Parathyroid adenoma (tissue), 2 donors: ENCODE data around the gene PI4K2A.

Source experiments
- H2AFZ ChIP-seq: fragments of 300-600 bp; sonication (generic); one replicate; pipeline ENCODE4 v1.7.0; 2017; ENCODE audit warnings: antibody characterized with exemption, mild to moderate bottlenecking
- H3K27ac ChIP-seq: fragments of 300-600 bp; sonication (generic); one replicate; pipeline ENCODE4 v1.7.0; 2017
- H3K27me3 ChIP-seq: fragments of 300-600 bp; sonication (generic); one replicate; pipeline ENCODE4 v1.7.0; 2017; ENCODE audit warnings: low read length; ENCODE audit not compliant: control insufficient read depth, insufficient read depth
- H3K36me3 ChIP-seq: fragments of 300-600 bp; sonication (generic); one replicate; pipeline ENCODE4 v1.7.0; 2017; ENCODE audit warnings: low read length; ENCODE audit not compliant: control insufficient read depth, insufficient read depth
- H3K4me1 ChIP-seq: fragments of 300-600 bp; sonication (generic); one replicate; pipeline ENCODE4 v1.7.0; 2017; ENCODE audit warnings: control low read depth
- H3K4me2 ChIP-seq: fragments of 300-600 bp; sonication (generic); one replicate; pipeline ENCODE4 v1.7.0; 2017; ENCODE audit warnings: low read length
- H3K4me3 ChIP-seq: fragments of 300-600 bp; sonication (generic); one replicate; pipeline ENCODE4 v1.7.0; 2017; ENCODE audit warnings: low read depth, low read length
- H3K79me2 ChIP-seq: fragments of 300-600 bp; sonication (generic); one replicate; pipeline ENCODE4 v1.7.0; 2017; ENCODE audit warnings: control low read depth
- H3K9ac ChIP-seq: fragments of 300-600 bp; sonication (generic); one replicate; pipeline ENCODE4 v1.7.0; 2017; ENCODE audit warnings: mild to moderate bottlenecking
- H3K9me3 ChIP-seq: fragments of 300-600 bp; sonication (generic); one replicate; pipeline ENCODE4 v1.7.0; 2017; ENCODE audit warnings: low read length; ENCODE audit not compliant: control insufficient read depth
- TF ChIP-seq, protein P1 (sequence below): fragments of 300-600 bp; sonication (generic); IDR thresholded peaks from one replicate; pipeline ENCODE4 v1.7.0; 2017; ENCODE audit warnings: antibody characterized with exemption, mild to moderate bottlenecking
- donor health status: primary hyperparathyroidism.

Gene PI4K2A

DNA sequence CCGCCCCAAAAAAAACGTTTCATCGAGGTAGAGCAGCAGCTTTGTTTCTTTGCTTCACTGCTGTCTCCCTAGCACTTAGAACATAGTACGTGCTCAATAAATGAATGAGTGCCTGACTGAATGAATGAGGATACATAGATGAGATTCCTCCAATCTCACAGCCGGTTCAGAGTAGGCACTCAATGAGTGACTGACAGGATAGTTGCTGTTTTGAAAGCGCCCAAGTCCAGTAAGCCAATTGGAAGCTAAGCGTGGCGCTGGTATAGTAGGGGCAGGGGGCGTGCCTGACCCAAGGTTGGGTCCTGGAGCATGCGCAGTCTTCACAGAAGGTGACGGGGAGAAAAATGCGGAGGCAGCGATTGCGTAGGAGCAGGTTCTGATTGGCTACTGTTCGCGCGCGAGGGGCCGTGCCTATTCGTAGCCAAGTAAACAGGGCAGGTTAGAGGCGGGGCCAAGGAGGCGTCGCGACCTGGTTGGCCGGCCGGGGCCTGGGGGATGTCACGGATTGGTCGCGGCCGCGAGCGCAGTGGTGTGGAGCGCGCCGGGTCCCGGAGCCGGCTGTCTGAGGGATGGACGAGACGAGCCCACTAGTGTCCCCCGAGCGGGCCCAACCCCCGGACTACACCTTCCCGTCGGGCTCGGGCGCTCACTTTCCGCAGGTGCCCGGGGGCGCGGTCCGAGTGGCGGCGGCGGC, at the start of gene PI4K2A:
PI4K2A (plus strand) TSS at position 498 of the 694 bp plus-strand sequence; CDS start at position 570, 72 bp downstream.
- Histone ChIP-seq H3K27ac (peak within 1 kb of the TSS; percentile 64), H3K9me3 (no peaks in the 10 kb centered on the region), H3K4me3 (peak within 1 kb of the TSS; percentile 75), H3K4me2 (peak within 1 kb of the TSS; percentile 86), H3K36me3 (no peaks in the 10 kb centered on the region), H3K4me1 (peaks cover 10% of the 10 kb centered on the region), H2AFZ (peak within 1 kb of the TSS; percentile 72), H3K27me3 (no peaks in the 10 kb centered on the region), H3K9ac (peak within 1 kb of the TSS; percentile 63), H3K79me2 (peaks cover 30% of the 10 kb centered on the region)
- TF ChIP-seq, protein P1, sequence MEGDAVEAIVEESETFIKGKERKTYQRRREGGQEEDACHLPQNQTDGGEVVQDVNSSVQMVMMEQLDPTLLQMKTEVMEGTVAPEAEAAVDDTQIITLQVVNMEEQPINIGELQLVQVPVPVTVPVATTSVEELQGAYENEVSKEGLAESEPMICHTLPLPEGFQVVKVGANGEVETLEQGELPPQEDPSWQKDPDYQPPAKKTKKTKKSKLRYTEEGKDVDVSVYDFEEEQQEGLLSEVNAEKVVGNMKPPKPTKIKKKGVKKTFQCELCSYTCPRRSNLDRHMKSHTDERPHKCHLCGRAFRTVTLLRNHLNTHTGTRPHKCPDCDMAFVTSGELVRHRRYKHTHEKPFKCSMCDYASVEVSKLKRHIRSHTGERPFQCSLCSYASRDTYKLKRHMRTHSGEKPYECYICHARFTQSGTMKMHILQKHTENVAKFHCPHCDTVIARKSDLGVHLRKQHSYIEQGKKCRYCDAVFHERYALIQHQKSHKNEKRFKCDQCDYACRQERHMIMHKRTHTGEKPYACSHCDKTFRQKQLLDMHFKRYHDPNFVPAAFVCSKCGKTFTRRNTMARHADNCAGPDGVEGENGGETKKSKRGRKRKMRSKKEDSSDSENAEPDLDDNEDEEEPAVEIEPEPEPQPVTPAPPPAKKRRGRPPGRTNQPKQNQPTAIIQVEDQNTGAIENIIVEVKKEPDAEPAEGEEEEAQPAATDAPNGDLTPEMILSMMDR, result no peak

DNA sequence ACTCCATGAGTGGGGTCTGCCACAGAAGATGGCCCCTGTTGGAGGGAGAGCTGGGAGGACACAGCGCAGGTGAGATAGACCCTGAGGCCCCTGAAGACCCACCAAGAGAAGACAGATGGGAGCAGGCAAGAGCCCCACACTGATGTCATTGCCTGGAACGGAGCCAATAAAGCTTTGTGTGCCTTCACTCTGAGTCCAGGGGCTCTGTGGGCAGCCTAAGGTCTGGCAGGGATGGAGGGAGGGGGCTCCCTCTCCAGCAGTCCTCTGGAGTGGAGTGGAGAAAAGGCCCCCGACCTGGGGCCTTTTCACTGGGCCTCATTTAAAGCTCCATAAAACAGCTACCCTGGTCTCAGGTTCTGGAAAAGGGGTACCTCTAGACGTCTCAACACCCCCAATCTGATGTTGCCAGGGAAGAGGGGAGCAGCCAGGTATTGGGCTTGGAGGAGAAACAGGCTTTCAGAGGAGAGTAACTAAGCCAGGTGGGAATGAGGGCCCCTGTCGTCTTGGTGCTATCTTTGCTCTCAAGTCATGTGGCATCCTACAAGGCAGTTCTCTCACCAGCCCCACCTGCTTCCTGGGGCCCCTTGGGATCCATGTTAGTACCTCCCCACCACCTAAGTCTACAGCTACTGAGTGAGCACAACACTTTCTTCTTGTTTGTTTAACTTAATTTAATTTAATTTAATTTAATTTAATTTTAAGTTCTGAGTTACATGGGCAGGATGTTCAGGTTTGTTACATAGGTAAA, 49.5 kb upstream of the PI4K2A start:
- peaks cover 5% of the 10 kb centered on the region for H3K79me2 ChIP-seq
- no peak overlapping the region for H3K4me2 ChIP-seq
- no peak overlapping the region for H3K27ac ChIP-seq
- H3K4me1 ChIP-seq, result no peaks in the 10 kb centered on the region
- no peaks in the 10 kb centered on the region for H3K9me3 ChIP-seq
- TF ChIP-seq, protein P1, result no peak
- H3K27me3 ChIP-seq, result no peaks in the 10 kb centered on the region
- H3K9ac ChIP-seq, result no peak overlapping the region
- no peaks in the 10 kb centered on the region for H3K36me3 ChIP-seq
- no peak overlapping the region for H2AFZ ChIP-seq
- no peak overlapping the region for H3K4me3 ChIP-seq

DNA sequence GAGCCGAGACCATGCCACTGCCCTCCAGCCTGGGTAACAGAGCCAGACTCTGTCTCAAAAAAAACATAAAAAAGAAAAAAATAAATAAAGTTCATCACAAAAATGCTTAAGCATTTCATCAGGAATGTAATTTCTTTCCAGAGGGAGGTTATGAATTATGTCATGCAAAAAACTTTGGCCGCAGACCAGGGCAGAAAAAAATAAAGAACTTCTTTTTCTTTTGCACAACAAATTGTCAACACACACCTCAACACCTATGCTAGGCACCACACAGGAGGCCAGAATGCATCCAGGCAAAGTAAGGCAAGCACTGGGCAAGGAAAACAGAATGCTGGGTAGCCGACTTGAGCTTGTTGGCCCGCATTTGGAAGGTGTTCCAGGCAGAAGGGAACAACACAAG, 47.0 kb upstream of the PI4K2A start:
- Histone ChIP-seq H3K27ac (no peak overlapping the region), H3K9ac (no peak overlapping the region), H3K4me1 (no peaks in the 10 kb centered on the region), H3K4me3 (no peak overlapping the region), H3K27me3 (no peaks in the 10 kb centered on the region), H3K4me2 (no peak overlapping the region), H2AFZ (no peak overlapping the region), H3K79me2 (no peaks in the 10 kb centered on the region), H3K9me3 (no peaks in the 10 kb centered on the region), H3K36me3 (no peaks in the 10 kb centered on the region)
- TF ChIP-seq, protein P1, result no peak

DNA sequence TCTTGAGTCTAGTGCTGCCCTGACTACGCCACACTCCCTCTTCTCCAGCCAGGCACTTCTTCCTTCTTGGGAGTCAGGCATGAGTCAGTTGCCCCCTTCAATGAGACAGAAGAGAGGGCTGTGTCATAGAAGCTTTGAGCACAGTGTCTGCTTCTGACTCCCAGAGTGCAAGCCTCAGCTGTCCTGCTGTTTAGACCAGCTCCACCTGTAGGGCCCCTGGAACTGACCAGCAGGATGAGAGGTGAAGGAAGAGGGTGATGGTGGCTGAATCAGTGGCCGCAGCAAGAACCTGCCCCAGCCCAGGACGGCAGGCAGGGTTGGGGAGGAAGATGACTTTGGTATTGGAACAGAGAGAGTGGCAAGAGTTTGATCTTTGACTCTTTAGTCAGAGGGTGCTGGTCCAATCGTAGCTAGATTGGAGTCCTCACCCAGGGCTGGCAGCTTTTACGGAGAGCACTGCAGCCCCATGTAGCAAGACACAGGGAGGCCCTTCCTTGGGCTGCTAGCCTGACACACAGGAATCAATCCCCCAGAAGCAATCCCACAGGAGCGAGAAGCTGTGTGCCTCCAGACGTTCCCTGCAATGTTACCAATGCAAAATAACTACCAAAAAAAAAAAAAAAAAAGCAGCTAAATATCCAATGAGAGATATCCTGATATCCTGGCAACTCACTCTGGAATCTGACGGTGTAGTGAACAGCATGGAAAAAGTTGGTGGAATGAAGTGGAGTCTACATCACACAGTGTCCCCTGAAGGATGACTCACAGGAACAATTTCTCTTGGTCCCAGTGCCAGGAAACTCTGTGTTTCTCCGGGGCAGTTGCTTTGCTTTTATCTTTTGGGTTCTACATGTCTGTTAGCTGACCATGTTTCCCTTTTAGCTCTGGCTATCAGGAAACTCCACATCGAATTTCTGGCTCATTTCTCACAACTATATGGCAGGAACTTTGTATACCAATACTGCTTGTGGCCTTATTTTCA, 44.1 kb upstream of the PI4K2A start:
- TF ChIP-seq, protein P1, result no peak
- no peaks in the 10 kb centered on the region for H3K27me3 ChIP-seq
- H3K9me3 ChIP-seq, result no peaks in the 10 kb centered on the region
- no peak overlapping the region for H3K9ac ChIP-seq
- no peaks in the 10 kb centered on the region for H3K4me1 ChIP-seq
- no peak overlapping the region for H3K4me2 ChIP-seq
- H2AFZ ChIP-seq, result no peak overlapping the region
- H3K36me3 ChIP-seq, result no peaks in the 10 kb centered on the region
- no peak overlapping the region for H3K27ac ChIP-seq
- H3K4me3 ChIP-seq, result no peak overlapping the region
- H3K79me2 ChIP-seq, result peaks cover 3% of the 10 kb centered on the region
